HG03175 (cell line): ENCODE results near the gene RAD51B.

ENCODE experiments used
- ATAC-seq: cut with Tn5 transposase; IDR thresholded peaks from one replicate; pipeline ENCODE4 v1.9.1; 2021; ENCODE audit warnings: mild to moderate bottlenecking, moderate library complexity; ENCODE audit not compliant: unreplicated experiment

Gene RAD51B

DNA sequence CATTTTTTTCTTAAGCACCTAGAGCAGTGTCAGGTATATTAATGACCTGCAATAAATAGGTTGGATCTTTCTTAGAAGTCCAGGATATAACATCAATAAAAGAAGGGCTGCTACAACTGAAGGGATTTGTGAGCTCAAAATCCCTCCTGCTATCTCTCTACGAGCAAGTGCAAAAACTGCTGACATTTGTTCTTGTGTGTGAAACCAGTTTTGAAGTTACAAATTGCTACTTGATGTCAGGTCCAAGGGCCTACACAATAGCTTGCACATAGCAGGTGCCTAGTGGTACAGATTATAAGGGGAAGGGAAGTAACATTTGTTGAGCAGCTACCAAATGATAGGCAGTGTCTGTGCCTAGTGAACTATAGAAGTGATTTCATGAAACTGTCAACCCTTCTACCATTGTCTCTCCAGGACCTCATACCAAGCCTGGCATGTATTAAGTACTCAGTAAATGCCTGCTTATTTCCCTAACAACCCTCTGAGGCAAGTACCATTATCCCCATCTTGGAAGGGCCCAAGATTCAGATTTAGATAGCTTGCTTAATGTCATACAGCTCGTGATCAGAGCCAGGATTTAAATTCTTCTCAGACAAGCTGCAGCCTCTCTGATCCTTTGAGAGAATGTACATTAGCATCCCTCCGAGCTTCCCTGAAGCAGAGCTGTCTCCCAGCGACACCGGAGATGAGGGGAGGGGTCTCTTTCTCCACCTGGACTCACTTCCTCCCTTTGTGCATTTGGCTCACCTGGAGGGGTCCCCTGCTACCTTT is 673.0 kb downstream of the RAD51B start:
- ATAC-seq = no peak

DNA sequence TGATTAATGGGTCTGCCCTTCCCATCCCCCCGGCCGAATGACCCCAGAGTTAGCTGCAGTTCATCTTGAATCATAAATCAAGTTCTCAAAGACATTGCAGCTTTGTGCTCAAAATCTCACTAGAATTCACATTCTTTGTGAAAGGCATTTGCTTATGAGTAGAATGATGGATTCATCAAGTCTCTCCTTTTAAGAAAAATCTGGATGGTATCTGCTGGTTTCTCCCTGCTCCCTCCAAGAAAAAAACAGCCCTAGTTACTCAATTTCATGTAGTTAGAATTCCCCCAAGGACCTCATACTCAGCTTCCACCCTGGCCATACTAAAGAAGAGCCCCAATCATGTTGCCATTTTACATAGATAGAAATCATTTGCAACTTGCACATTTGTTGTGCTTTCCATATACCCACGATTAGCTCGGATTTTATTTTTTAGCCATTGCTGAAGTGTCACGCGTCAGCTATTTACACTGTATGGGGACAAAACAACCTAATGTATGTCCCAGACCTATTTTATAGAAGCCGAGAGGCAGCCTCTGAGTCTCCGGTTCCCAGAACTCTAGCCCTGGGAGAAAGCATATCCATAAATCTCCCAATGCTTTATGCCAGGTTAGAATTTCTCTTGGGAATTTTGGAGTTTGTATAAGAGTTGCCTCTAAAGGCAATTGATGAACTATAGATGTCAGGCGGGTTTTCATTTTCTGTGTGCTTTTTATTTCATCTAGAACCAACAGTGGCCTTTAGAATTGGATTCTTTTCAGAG is 673.8 kb downstream of the RAD51B start:
- ATAC-seq = no peak

GRCh38 chr14:68495101-68496039 is 675.8 kb downstream of the RAD51B start:
- no peak for ATAC-seq

DNA sequence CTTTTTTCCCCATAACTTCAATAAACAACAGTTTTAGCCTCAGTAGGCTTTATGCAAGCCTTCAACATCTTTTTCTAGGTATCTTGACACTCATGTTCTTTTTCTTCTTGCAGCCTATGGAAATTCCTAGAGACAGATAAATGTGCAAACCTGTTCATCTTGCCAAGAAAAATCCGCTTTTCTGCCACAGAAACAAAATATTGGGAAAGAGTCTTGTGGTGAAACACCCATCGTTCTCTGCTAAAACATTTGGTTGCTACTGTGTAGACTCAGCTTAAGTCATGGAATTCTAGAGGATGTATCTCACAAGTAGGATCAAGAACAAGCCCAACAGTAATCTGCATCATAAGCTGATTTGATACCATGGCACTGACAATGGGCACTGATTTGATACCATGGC is 677.4 kb downstream of the RAD51B start:
- no peak for ATAC-seq

- no peak for ATAC-seq
These were observed 679.9 kb downstream of the RAD51B start for GRCh38 chr14:68499451-68499850.

GRCh38 chr14:68501171-68501570 is 681.6 kb downstream of the RAD51B start:
- no peak for ATAC-seq

DNA sequence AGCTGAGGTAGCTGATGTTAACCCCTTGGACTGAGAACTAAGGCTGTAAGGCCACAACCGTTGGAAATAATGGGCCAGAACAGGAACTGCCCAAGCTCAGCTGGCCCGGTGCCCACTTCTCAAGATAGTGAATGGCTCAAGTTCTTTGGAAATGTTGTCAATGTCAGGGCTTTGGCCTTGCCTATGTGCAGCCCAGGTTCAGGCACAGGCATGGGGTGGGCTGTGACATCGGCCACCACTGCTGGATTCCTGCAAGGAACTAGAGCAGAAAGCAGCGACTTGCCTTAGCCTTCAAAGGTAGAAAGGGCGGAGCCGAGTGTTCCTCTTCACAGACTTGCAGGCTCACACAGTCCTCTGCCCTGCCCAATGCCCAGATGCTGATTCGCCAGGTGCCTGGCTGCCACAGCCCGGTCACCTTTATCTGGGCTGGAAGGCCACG is 682.1 kb downstream of the RAD51B start:
- no peak for ATAC-seq

DNA sequence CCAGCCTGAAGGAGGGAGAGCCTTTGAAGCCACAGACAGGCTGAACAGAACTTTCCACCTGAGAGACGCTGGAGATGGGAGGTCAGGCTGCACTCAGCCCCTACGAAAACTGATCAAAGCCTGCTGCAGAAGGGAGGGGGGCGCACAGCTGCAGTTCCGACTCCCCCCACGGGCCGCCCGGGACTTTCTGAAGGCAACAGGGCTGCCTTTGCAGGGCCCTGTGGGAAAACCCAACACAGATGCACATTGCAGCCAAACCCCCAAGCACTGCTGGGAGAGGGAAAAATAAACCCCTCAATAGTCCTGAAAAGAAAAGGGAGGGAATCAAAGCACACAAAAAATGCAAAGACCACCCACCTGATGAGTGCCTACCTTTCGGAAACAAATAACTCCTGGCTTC is 682.7 kb downstream of the RAD51B start:
- ATAC-seq = no peak

- ATAC-seq = no peak
These were observed 683.7 kb downstream of the RAD51B start for GRCh38 chr14:68503186-68503825.

DNA sequence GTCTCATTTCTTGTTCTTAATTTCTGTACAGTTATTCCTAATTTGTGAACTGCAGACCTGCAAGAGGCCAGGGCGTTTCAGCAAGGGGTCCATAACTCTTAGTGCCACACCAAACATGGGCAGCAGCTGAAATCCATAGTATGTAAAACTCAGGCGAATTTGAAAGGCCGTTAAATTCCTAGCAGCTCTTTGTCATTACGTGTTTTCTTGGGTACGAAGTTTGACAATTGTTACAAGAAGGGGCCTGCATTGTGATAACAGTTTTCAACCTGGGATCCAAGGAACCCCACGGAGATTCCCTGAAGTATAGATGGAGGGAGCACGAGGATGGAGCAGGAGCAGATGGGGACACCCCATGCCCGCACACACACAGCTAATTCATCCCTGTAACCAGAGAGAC is 685.3 kb downstream of the RAD51B start:
- ATAC-seq = no peak

GRCh38 chr14:68506021-68506644 is 686.6 kb downstream of the RAD51B start:
- ATAC-seq = no peak

- peak; percentile 66 for ATAC-seq
These were observed 687.3 kb downstream of the RAD51B start for GRCh38 chr14:68506645-68507419.

DNA sequence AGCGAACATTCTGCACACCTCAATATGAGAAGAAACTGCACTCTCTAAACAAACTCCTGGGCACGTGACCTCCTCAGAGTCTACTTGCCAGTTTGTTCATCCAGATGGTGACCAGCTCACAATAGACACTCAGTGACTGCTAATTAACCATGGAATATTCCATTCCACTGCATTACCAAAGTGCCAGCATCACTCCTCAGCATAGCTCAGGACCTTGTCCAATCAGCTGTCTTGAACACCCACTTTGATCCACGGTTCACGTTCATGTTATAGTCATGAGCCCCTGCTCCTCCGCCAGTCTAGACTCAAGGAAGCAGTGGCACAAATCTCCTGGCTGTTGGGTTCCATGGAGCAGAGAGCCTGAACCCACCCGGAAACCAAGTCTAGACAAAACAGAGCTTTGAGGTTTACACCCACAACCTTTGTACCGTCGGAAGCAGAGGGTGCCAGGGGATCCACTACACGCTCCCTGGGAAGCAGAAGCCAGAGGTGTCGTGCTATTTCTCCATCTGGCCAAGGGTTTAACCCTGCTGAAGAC is 688.0 kb downstream of the RAD51B start:
- ATAC-seq = no peak

DNA sequence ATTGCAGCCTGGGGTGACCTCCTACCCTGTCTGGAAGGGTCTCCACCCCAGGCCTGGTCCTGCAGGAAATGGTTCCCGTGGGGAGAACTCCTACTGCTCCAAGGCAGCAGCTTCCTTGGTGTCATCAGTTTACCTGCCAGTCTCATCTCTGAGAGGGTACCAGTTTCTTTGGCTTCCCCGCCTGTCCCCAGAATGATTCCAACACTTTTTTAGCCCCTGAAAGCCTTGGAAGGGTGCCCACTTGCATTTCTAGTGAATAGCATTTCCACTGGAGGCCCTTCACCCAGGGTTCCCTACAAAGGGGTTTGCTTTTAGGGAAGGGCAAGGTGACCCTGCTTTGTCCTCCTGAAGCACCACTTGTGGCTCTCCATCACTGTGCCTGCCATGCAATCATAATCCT is 689.0 kb downstream of the RAD51B start:
- no peak for ATAC-seq

DNA sequence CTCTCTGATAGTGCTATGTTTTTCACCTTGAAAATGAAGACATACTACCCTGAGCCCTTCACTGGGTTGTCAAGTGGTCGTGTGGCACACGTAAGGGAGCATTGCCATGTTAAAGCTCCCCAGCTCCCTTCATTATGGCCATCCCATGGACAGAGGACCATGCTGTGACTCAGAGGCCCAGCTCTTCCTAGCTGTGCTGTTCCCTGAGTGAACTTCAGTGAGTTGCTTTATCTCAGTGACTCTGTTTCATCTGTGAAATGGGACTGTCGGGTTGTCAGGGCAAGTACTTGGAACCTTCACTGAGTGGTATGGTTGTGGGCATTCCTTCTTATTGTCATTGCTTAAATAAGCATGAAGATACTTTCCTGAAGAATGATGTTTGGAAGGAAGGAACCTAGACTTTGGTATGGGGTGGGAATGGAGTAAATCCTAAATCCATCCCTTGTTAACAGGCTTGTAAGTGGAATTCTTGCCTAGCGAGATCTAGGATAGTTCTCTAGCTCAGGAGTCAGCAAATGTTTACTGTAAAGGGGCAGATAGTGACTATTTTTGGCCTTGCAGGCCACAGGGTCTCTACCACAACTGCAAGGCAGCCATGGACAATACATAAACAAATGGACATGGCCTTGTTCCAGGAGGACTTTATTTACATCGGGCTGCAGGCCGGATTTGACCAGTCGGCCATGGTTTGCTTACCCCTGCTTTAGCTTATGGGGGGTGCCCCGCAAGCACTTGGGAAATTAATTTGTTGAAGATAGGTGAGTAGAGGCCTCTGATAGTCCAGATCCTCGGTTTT is 689.8 kb downstream of the RAD51B start:
- no peak for ATAC-seq

GRCh38 chr14:68510201-68511128 is 690.9 kb downstream of the RAD51B start:
- no peak for ATAC-seq
